HEK293T (cell line): ENCODE data around the gene EXTL1.

Source experiments
- BHLHE40 ChIP-seq: fragments of 450-650 bp; IDR thresholded peaks from 2 replicates; pipeline ENCODE4 v1.6.1; 2016; ENCODE audit warnings: mild to moderate bottlenecking, moderate library complexity, borderline replicate concordance
- FOXK2 ChIP-seq: fragments of 450-650 bp; IDR thresholded peaks from 2 replicates; pipeline ENCODE4 v1.6.1; 2016; ENCODE audit warnings: mild to moderate bottlenecking
- FOXM1 ChIP-seq: fragments of 450-650 bp; IDR thresholded peaks from 2 replicates; pipeline ENCODE4 v1.6.1; 2017; ENCODE audit warnings: mild to moderate bottlenecking, borderline replicate concordance
- LEF1 ChIP-seq: fragments of 450-650 bp; IDR thresholded peaks from 2 replicates; pipeline ENCODE4 v1.6.1; 2017; ENCODE audit warnings: mild to moderate bottlenecking, borderline replicate concordance
- SP1 ChIP-seq: fragments of 450-650 bp; IDR thresholded peaks from 2 replicates; pipeline ENCODE4 v1.6.1; 2017
- SUZ12 ChIP-seq: fragments of 450-650 bp; IDR thresholded peaks from 2 replicates; pipeline ENCODE4 v1.6.1; 2016; ENCODE audit warnings: mild to moderate bottlenecking
- TARDBP ChIP-seq: fragments of 450-650 bp; IDR thresholded peaks from 2 replicates; pipeline ENCODE4 v1.6.1; 2016
- ZNF384 ChIP-seq: fragments of 450-650 bp; IDR thresholded peaks from 2 replicates; pipeline ENCODE4 v1.6.1; 2016

DNA sequence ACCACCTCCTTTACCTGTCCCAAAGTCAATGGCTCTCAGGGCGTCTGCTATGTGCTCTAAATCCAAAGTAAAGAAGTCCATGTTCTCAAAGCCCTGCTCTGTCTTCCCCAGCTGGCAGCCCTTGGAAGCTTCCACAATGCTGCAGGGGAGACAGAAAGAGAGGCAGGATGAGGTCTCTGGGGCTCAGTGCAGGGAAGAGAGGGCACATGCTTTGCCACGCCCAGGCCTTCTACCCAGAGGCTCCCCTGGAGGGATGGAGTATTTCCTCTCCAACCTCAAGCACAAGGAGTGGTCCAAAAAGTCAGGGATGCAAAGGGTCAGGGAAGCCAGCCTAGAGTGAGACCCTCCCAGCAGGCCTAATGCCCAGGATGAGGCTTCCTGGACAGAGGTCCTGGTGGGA, 35.6 kb downstream of the EXTL1 start:
- no peak for TF ChIP-seq BHLHE40
- TF ChIP-seq TARDBP: no peak
- no peak for TF ChIP-seq LEF1
- TF ChIP-seq FOXM1: no peak
- no peak for TF ChIP-seq FOXK2
- TF ChIP-seq SUZ12: no peak
- TF ChIP-seq ZNF384: no peak
- TF ChIP-seq SP1: no peak
